GM12801 (cell line): ENCODE data around the gene ARCN1.

Experiments used
- TF ChIP-seq, protein P1 (sequence below): IDR thresholded peaks from one replicate; pipeline ENCODE4 v1.5.1; 2011; ENCODE audit warnings: control low read depth; ENCODE audit not compliant: insufficient read length; ENCODE audit errors: extremely low read depth

The ARCN1 gene

DNA sequence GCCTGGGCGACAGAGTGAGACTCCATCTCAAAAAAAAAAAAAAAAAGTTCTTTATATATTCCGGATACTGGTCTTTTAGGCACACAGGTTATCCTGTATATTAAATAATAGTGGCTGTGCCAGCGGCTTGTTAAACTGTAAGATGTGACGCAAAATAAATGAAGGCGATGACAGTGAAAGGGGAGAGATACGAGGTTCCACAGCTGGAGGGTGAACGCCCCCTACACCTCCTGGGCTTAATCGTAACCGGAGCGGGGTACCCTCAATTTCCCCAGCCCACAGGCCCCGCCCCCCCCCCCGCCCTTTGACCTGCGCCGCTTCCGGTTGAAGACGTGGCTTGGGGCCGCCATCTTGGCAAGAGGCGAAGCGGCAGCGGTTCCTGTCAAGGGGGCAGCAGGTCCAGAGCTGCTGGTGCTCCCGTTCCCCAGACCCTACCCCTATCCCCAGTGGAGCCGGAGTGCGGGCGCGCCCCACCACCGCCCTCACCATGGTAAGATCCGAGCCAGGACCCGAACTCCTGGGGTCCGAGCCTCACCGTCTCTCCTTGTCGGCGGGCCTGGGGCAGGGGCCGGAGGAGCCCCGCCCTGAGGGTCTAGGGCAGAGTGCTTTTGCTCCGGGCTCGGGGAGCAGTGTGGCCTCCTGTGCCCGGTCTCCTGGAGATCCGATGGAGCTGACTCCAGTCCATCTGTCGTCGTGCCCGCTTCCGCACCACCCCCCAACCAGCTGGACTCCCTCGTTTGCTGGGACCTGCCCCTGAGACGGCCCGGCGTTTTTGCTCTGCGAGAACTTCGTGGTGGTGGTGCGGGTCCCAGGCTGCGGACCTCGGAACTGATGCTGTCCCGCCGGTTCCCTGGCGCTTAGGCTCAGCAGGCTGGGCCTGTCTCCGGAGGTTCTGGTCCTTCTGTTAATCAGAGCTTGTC, at the start of gene ARCN1:
Gene ARCN1 (plus strand): TSS at position 349 of the 920 bp plus-strand sequence. CDS start 139 bp downstream, at position 488.
- TF ChIP-seq, protein P1, sequence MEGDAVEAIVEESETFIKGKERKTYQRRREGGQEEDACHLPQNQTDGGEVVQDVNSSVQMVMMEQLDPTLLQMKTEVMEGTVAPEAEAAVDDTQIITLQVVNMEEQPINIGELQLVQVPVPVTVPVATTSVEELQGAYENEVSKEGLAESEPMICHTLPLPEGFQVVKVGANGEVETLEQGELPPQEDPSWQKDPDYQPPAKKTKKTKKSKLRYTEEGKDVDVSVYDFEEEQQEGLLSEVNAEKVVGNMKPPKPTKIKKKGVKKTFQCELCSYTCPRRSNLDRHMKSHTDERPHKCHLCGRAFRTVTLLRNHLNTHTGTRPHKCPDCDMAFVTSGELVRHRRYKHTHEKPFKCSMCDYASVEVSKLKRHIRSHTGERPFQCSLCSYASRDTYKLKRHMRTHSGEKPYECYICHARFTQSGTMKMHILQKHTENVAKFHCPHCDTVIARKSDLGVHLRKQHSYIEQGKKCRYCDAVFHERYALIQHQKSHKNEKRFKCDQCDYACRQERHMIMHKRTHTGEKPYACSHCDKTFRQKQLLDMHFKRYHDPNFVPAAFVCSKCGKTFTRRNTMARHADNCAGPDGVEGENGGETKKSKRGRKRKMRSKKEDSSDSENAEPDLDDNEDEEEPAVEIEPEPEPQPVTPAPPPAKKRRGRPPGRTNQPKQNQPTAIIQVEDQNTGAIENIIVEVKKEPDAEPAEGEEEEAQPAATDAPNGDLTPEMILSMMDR = no peak

DNA sequence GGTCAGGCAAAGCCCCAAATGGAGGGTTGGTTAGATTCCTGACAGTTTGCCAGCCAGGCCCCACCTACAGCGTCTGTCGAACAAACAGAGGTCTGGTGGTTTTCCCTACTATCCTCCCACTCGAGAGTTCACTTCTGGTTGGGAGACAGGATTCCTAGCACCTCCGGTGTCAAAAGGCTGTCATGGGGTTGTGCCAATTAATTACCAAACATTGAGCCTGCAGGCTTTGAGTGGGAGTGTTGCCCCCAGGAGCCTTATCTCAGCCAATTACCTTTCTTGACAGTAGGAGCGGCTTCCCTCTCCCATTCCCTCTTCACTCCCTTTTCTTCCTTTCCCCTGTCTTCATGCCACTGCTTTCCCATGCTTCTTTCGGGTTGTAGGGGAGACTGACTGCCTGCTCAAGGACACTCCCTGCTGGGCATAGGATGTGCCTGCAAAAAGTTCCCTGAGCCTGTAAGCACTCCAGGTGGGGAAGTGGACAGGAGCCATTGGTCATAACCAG, 49.6 kb upstream of the ARCN1 start:
- TF ChIP-seq, protein P1 = no peak

DNA sequence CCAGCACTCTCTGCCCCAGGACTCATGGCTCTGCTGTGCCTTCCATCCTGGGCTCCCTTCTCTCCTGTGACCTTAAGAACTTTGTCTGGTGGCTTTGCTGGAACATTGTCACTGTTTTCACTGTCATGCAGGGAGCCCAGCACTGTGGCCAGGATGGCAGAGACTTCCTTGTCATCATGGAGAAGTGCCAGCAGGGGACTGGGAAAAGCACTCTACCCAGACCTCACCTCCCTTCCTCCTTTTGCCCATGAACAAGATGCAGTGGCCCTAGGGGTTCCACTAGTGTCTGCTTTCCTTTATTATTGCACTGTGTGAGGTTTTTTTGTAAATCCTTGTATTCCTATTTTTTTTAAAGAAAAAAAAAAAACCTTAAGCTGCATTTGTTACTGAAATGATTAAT, 47.9 kb upstream of the ARCN1 start:
- TF ChIP-seq, protein P1 = no peak

DNA sequence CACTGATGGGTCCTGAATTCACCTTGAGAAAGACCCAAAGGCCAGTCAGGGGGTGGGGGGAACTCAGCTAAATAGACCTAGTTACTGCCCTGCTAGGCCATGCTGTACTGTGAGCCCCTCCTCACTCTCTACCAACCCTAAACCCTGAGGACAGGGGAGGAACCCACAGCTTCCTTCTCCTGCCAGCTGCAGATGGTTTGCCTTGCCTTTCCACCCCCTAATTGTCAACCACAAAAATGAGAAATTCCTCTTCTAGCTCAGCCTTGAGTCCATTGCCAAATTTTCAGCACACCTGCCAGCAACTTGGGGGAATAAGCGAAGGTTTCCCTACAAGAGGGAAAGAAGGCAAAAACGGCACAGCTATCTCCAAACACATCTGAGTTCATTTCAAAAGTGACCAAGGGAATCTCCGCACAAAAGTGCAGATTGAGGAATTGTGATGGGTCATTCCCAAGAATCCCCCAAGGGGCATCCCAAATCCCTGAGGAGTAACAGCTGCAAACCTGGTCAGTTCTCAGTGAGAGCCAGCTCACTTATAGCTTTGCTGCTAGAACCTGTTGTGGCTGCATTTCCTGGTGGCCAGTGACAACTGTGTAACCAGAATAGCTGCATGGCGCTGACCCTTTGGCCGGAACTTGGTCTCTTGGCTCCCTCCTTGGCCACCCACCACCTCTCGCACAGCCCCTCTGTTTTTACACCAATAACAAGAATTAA, 47.3 kb upstream of the ARCN1 start:
- TF ChIP-seq, protein P1 = no peak

DNA sequence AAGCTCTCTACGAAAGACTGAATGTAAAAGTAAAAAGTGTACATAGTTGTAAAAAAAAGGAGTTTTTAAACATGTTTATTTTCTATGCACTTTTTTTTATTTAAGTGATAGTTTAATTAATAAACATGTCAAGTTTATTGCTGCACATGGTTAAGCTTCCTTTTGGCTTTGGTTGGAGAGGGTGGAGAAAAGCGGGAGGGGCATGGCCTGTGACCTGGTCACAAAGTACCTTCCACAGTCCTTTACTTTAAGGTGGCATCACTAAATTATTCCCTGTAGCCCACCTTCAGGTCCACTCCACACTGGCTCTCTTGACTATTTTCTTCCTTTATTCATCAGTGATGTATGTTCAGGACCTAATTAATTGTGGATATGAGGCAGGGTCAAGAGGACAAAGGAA, 45.5 kb upstream of the ARCN1 start:
- TF ChIP-seq, protein P1 = no peak

DNA sequence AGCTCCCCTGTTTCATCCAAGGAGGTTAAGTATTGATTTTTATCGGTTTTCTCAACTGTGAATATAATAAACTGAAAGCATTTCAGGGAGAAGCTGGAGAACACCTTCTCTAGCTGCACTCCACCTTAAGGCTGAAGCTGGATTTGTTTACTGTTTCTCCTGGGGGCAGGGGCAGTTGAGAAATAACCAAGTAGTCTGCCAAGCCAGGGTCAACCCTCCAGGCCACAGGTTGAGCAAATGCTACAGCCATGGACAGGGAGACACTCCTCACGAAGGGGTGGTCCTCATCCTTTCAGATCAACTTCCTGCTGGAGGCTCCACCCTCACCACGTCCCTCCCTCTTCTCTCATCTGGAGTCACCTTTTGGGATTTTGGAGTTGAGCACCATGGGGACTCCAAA, 45.1 kb upstream of the ARCN1 start, which contains the start of gene TTC36:
Gene TTC36 (plus strand): TSS at position 366 of the 400 bp plus-strand sequence. CDS start 21 bp downstream, at position 387.
- TF ChIP-seq, protein P1 = no peak

DNA sequence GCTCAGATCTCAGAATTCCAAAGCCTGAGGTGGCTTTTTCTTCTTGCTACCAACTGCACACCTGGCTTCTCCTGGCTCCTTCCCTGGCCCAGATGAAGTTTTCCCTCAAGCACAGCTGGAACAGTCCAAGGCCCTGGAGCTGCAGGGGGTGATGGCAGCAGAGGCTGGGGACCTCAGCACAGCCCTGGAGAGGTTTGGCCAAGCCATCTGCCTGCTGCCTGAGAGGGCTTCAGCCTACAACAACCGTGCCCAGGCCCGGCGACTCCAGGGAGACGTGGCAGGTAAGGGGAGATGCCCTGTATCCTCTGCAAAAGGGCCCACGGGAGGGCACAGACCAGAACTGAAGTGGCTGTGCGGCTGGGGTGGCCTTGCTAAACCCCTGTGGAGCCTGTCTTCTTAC, 43.7 kb upstream of the ARCN1 start:
- TF ChIP-seq, protein P1 = no peak
